SW480 (cell line): ENCODE data around the gene P2RY6.
A peak's percentile ranks its signal among the peaks of the same experiment; 100 is the strongest.

ENCODE experiments used
- DNase-seq: peaks from one replicate; pipeline ENCODE4 v3.0.0-alpha.2; 2016; ENCODE audit warnings: low spot score

Gene P2RY6

DNA sequence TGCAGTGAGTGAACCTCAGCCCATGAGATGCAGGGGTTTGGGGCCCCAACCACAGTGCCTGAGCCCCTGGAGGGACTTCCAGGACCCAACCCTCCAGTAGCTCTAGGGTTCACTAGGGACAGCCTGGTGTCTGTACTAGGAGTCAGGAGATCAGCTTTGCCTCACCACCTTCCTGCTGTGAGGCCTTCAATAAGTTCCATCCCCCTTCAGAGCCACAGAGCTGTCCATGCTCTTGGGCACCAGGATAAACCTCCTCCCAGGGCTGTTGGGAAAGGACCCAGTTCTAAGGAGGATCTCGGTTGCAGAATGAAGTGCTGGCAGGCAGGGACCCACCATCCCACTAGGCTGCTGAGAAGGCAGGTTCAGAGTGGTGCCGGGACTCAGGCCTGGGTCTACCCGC is 45.7 kb downstream of the P2RY6 start:
- DNase-seq, result no peak

DNA sequence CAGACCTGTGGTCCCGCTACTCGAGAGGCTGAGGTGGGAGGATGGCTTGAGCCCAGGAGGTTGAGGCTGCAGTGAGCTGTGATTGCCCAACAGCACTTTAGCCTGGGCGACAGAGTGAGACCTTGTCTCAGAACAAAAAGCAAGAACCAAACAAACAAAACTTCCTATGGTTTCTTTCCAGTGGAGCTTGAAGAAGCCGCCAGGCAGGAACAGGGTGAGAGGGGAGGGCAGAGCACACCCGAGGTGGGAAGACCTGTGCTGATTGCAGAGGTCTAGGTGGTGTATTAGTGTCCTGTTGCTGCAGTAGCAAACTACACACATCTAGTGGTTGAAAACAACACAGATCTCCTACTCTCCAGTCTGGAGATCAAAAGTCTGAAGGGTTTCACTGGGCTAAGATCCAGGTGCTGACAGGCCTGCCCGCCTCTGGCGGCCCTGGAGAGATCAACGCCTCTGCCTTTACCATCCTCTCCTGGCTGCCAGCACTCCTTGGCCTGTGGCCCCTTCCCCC is 46.4 kb downstream of the P2RY6 start:
- no peak for DNase-seq

GRCh38 chr11:73320763-73321603 is 48.8 kb downstream of the P2RY6 start:
- no peak for DNase-seq

- DNase-seq, result no peak
Measured at GRCh38 chr11:73321604-73322381, 49.7 kb downstream of the P2RY6 start.

DNA sequence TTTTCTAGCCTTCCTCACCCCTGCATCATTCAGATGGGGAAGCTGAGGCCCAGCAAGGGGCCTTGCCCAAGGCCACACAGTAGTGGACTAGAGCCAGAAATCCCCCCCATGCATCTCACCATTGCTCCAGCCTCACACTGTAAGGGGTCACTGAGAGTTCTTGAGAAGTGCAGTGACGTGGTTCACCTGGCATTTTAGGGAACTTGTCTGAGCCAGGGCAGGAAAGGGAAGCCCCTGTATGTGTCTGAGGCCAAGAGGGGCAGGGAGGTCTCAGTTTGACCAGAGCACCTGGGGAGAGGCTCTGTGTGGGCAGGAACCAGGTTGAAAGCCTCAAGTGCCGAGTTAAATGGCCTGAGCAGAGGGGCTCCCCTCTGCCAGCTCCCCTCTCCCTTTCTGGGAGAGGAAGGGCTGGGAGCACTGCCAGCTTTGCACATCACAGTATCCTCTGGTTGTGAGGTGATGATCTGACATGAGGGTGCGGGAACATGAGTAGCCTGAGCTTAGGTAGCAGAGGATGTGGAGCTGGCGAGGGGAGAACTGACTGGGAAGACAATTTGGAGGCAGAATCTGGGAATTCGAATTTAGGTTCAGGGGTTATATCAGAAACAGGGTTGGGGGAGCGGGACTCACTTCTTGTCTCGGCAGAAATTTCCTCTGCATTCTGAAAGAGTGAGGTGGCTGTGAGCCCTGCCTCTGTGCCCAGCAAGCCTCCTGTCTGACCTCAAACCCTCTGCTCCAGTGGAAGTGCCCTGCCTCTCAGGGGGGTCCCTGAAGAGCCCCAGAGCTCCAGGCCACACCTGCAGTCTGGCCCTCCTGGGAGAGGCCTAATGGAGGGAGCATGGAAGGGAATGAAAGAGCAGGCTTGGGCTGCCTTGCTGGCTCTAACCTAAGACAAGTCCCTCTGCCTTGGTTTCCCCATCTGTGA is 50.5 kb downstream of the P2RY6 start:
- no peak for DNase-seq

- no peak for DNase-seq
Measured at GRCh38 chr11:73323464-73323863, 51.3 kb downstream of the P2RY6 start.

DNA sequence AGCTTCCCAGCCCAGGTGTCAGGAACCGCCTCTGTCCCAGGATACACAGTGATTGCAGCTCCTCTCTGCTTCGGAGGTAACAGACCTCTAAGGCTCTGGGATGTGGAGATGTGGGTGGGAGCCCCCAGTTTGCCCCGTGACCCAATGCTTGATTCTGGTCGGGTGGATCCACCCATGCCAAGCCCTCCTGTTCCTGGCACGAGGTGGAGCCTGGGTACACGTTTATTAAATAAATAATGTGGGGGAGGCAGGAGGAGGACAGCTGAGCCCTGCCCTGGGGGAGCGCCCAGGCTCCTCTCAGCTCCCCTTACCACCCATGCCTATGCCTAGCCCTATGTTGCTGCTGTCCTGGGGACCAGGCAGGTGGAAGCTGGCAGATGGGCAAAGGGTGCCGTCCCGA is 52.0 kb downstream of the P2RY6 start:
- no peak for DNase-seq

DNA sequence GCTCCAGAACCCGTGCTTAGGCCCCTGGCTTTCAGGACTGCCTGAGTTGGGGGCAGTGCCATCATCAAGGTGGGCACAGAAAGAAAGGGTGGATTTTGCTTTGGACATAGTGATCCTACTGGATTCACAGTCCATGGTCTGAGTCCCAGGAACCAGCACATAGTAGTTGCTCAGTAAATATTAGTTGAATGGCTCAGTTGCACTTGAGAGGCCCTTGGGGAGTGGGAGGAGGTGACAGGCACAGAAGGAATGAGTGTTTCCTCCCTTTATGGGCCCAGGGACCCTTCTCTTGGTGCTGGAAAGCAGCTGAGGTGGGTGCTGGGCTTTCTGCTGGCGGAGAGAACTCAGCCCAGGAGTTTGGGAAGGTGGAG is 52.5 kb downstream of the P2RY6 start:
- no peak for DNase-seq

DNA sequence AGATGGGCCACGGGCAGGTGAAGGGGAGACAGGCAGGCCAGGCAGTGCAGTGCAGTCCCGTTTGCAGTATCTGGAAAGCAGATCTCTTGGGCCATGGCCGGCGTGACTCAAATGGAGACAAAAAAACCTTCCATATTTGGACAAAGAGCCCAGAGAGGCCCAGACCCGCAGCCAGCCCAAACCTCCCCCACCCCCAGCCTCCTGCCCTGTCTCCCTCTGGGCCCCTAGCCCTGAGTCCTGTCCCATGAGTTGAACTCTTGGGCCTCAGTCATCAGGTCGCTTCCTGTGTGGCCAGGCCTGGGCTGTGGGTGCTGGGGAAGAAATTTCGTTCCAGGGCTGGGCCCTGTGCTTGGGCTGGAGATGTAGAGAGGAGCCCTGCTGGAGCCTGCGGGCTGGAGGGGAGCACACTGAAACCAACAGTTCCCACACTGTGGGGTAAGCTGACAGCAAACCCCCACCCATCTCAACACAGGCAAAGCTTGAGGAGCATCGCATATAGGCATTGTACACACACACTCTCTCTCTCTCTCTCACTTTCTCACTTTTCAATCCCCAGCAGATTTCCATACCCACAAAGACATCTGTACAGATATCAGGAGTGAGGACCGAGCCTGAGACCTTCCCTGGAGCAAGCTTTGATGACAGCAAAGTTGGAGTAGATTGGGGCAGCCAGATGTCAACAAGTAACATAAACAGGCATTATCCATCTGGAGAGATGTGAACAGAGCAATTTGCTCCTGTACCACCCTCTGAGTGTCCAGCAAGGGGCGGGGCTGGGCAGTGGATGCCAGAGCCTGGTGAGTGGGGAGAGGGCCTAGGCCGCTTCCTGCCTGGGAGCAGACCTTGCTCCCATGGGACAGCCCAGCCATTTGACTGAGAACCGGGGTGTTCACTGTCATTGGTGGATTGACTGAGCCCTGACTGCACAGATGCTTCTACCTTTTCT is 53.2 kb downstream of the P2RY6 start:
- DNase-seq, result no peak

DNA sequence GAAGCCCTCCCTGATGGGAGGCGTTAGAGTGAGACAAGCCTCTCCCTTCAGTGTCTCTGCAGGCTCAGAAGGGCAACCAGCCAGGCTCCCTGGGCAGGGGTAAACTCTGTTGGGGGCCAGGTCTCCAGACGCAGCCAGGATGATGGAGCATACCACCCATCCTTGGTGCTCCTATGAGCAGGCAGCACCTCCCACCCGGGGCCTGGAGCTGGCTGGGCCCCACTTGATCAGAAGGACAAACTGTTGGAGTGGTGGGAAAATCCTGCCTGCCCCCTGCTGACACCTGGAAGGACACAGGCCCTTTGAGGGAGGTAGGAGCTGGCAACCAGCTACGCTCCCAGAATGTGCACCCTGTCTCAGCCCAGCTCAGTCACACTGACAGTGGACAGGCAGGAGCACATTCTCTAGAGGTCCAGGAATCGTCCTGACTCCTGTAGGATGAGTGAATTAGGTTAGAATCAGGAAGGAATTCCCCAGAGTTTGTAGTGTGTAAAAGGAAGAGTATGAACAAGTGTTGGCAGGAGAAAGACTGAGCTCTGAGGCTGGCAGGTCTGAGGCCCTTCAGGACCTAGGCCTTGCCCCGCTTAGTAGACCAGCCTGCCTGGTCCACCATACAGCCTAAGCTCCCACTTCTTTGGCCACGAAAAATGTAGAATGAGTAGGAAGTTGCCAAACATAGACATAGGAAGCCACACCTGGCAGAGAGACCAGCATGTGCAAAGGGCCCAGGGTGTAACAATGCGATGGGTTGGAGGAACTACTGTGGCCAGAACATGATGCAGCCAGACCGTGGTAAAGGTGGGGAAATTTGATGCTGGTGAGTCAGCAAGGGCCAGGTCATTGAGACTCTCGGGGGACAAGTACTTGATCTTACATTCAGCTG is 55.0 kb downstream of the P2RY6 start:
- peak; percentile 40 for DNase-seq

GRCh38 chr11:73327812-73328364 is 55.8 kb downstream of the P2RY6 start:
- DNase-seq, result no peak

DNA sequence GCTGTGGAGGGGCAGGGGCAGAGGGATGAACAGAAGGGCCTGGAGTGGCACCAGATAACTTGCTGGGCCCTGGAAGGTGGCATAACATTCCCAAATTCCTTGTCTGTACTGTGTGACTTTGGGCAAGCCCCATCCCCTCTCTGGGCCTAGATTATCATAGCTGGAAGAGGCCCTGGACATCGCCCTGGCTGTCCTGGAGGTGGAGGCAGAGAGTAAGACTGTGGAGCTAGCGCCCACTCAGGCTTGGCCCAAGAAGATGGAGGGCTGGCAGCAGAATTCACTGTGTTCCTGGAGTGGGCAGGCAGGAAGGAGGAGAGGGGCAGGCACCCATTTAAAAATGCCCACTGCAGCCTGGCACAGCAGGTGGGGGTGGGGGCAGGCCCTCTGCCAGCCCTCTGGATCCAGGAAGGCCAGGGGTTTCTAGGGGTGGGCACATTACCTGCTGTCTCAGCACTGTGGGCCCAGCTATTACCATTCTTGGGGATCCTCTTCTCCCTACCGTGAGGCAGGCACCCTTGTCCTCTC is 58.5 kb downstream of the P2RY6 start:
- DNase-seq, result no peak

DNA sequence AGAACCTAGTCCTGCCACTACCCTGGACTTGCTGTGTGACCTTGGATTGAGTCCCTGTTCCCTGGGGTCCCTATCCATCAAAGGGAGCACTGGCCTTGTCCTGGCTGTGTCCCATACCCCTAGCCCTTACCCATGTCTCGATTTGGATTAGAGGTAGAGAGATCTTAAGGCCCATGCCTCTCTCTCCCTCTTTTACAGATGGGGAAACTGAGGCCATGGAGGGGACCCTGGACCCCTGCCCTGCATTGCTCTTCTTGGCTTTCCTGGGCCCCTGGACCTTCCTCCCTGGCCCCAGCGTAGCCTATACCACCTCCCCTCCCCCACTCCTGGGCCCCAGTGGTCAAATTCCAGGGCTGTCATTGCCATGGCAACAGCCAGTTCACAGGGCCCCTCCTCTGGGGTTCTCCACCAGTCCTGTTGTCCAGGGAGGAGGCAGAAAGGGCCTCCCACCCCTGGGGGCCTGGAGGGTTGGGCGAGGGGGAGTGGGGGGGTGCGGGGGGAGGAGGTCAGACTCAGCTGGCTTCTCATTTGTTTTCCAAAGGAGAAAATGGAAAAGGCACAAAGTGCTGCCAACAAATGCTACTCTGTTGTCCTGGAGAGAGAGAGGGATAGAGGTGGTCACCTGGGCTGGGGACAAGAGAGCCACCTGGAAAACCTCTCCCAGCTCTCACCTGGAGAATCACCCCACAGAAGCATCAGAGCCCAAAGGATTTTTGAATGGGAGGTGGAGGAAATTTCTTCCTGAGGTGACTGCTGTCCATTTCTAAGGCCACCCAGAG is 59.2 kb downstream of the P2RY6 start:
- DNase-seq, result no peak

DNA sequence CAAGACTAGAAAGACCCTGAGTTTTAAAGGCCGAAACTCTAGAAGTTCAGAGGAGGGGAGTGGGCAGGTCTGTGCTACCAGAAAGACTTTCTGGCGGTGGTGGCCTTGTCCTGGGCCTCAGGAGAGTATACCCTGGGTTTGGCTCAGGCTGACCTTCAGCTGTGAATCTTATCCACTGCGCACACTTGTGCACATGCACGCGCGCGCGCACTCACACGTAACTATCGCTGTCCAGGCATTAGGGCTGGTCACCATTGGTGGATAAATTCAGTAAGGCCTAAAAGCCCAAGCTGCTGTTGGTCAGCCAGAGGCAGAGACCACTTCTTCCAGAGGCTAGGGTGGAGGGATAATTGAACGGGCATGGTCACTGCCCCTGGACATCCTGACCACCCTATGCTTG is 61.0 kb downstream of the P2RY6 start:
- no peak for DNase-seq

GRCh38 chr11:73333640-73334383 is 61.7 kb downstream of the P2RY6 start:
- no peak for DNase-seq

GRCh38 chr11:73334384-73335203 is 62.5 kb downstream of the P2RY6 start:
- DNase-seq, result no peak
